Spleen (tissue), 7 donors: ENCODE data around the gene BDNF.

Source experiments
- CTCF ChIP-seq, 11 experiments: fragments of 200-600 bp in 7 of 11; fragments of 450-650 bp in 4 of 11; sonication (generic) in 4 of 11; IDR thresholded peaks in 8 of 11; conservative IDR thresholded peaks in 3 of 11; 1 replicate in 7 of 11; 2 replicates in 4 of 11; pipeline versions ENCODE4 v1.4.0 to v1.8.0; 2016 to 2021; ENCODE audit warnings: antibody characterized with exemption in 11 of 11, inconsistent platforms in 4 of 11, mild to moderate bottlenecking in 1 of 11
- POLR2A ChIP-seq, 3 donors: fragments of 450-650 bp; IDR thresholded peaks; one replicate each; pipeline ENCODE4 v1.5.1; 2017; ENCODE audit warnings: antibody characterized with exemption in 3 of 3, mild to moderate bottlenecking in 1 of 3
- POLR2AphosphoS5 ChIP-seq, 3 donors: sonication (generic); formaldehyde crosslinking; IDR thresholded peaks; one replicate each; pipeline ENCODE4 v1.5.1; 2017; ENCODE audit warnings: antibody characterized with exemption in 3 of 3
- donor health status: DM: no; HTN: no; CAD: no; lungs with moderate emphysema.
- donor health status: DM: no; HTN: no; CAD: no.
- donor health status: DM: no; HTN: no; CAD: no.

GRCh38 chr11:27699926-27700350, 317 bp downstream of the BDNF start:
- no peak for TF ChIP-seq CTCF (IDR thresholded peaks at IDR 0.05 in 8 of 11, conservative IDR thresholded peaks at IDR 0.05 in 3 of 11)
- no peak for TF ChIP-seq POLR2AphosphoS5 (IDR thresholded peaks at IDR 0.05)
- TF ChIP-seq POLR2A (IDR thresholded peaks at IDR 0.05), result no peak
